ENCODE measurements around the gene NOS1AP.
"Not testable (repeated sequence)": the region's sequence is repeated elsewhere in the genome, so short reads cannot be mapped to it uniquely, and the experiment has no call there.

Gene NOS1AP

DNA sequence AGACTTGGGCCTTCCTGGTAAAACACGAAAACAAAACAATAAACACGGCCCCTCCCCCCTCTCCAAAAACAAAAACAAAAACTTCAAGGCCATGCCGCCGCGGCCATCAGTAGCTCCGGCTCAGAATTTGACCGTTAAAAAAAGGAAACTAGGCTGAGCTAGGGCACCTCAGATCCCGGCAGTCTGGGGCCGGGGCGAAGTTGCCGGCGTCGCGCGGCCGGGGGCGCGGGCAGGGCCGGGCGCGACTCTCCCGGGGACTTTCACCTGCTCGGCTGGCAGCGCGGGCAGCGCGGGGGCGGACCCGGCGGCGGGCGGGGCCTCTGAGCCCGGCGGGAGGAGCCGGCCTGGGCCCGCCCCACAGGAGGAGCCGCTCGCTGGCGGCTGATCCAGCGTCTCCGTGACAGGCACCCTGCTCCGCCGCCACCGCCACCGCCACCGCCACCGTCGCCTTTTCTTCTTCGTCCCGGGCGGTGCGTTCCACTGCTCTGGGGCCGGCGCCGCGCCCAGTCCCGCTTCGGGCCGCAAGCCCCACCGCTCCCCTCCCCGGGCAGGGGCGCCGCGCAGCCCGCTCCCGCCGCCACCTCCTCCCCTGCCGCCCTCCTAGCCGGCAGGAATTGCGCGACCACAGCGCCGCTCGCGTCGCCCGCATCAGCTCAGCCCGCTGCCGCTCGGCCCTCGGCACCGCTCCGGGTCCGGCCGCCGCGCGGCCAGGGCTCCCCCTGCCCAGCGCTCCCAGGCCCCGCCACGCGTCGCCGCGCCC lies at the start of gene NOS1AP:
Gene NOS1AP (plus strand): TSS at position 358 of the 760 bp plus-strand sequence. CDS start 487 bp downstream, outside the sequence.
- DNase-seq = peak; percentile 61 to 63

DNA sequence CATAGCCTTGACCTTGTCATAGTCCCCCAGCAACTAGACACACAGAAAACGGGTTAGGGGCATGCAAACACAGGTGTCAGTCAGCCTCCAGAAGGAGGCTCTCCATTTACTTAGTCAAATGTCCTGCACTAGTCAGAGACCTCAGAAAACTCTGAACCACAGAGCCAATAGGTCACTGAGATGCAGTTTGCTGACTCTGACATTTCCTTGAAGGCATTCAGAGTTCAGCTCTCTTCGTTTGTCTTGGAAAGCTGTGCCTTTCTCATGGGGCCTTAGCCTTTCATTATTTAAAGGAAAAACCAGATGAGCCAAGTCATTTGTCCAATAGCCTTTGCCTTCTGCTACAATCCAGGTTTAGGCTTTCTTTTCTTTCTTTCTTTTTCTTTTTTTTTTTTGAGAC lies 49.3 kb upstream of the NOS1AP start:
- DNase-seq = no peak

DNA sequence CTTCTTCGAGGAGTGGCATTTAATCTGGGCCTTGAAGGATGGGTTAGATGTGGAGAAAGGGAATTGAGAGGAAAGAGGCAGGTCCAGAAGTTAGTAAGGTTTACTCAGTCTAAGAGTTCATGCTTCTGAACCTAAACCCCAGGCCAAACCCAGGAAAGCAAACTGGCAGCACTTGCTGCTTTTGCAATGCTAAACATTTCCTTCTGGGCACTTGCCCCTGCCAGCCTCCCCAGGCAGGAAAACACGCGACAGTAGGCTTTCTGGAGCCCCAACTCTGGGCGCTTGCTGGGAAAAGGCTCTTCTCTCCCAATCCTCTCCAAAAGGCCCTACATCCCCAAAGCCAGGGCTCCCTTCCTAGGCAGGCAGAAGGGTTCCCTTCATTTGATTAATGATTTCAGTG lies 48.4 kb upstream of the NOS1AP start:
- no peak for DNase-seq

DNA sequence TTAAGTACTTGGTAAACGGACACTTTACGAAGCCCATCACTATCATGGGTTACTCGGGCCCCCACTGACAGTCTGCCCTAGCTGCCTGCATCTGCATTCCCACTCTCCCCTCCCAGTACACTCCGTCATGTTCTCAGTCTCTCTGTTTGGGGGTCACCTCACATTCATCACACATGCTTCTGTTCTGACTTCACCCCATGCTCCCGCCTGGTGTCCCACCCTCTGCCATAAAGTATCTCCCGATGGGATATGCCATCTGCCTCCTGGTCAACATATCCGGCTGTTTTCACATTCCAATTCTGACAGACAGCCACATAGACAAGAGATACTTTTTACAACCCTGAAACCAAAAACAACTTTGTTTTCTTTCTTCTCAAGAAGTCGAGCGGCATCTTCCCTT lies 46.9 kb upstream of the NOS1AP start:
- no peak for DNase-seq

- DNase-seq = no peak
These were observed 46.3 kb upstream of the NOS1AP start for GRCh38 chr1:162023181-162023546.

- peak; percentile 38 to 56 for DNase-seq
These were observed 45.7 kb upstream of the NOS1AP start, which contains the start of gene OLFML2B for GRCh38 chr1:162023547-162024501. OLFML2B (minus strand) TSS chr1:162023869; CDS start chr1:162023430, 439 bp downstream.

GRCh38 chr1:162025541-162025940 lies 44.0 kb upstream of the NOS1AP start:
- no peak for DNase-seq

DNA sequence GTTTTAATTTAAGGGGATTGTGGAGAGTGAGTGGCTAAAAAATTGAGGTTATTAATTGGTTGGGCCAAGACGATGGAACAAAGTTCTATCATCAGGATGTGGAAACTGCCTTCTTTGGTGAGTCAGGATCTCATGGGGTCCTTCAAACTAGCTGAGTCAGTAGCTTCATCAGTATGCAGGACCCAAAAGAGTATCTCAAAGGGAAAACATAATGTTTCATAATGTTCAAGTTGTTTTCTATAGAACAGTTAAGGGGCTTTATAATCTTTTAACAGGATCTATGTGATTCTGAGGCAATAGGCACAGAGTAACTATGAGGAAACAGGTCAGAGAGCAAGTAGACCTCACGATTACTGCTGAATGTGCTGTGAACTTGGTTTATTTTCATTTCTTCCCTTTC lies 42.6 kb upstream of the NOS1AP start:
- no peak for DNase-seq

- DNase-seq = no peak
These were observed 40.8 kb upstream of the NOS1AP start for GRCh38 chr1:162028726-162029125.

GRCh38 chr1:162029157-162029556 lies 40.3 kb upstream of the NOS1AP start:
- DNase-seq = no peak

- DNase-seq = no peak
These were observed 38.7 kb upstream of the NOS1AP start for GRCh38 chr1:162030759-162031280.

DNA sequence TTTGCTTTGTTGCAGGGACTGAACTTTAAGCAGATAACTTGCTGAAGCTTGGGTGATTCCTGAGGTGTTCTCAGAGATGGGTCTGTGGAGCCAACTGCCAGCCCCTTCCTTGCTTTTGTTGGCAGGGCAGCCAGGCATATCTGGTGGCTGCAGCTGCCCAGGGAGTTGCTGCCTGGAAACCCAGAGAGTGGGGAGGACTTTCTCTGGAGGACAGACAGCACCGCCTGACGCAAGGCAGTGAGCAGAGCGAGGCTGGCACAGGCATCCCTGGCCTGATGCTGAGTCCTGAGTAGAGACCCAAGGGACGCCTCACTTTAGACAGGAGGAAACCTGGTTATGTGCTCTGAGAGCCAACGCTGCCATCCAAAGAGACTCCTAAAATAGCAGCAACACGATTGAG lies 36.1 kb upstream of the NOS1AP start:
- no peak for DNase-seq

DNA sequence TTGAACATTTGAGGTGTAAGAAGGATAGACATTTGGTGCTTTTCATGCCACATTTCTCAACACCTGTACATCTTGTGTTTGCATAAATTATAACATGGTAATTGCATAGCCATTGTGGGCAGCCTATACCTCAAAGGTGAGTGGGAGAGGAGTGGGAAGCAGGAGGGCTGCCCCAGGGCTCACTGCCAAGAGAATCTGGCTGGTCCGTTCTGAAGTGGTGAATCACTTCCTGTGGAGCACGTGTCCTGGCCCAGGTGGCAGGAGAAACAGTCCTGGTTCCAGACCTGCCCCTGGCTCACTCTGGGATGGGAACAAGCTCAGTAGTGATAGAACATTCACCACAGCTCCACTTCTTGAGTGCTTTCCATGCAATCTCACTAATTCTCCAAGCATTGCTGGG lies 34.2 kb upstream of the NOS1AP start:
- DNase-seq = no peak

DNA sequence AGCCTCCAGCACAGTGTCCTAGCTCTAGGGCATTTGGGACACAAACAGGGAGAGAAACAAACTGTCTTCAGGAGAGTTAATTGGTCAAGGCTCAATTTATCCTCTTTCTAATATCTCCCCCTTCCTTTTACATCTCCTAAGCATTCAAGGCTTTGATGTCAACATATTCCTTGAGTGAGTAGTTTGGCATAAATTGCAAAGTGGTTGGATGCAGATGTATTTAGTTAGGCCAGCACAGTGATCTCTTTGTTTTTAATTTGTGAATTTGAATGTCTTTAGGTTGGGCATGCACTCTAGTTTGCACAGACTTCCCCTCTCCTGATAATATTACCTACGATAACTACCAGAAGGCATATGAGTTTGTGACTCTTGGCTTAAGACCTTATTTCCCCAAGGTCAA lies 33.3 kb upstream of the NOS1AP start:
- no peak for DNase-seq

DNA sequence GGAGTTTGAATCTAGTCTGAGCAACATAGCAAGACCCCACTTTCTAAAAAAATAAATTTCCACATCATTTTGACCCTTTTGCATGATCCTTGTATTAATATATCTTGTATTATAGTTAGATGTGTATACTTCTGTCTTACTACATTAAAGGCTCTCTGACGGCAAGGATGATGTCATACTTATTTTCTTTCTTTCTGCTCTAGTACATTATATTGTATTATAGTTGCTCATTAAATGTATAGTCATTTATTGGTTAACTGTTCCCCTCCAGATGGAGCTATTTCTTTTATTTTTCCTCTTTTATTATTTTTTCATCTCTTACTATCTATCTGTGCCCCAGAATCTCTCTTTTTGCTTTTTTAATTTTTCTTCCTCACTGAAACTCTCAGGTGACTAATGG lies 30.9 kb upstream of the NOS1AP start:
- DNase-seq = no peak

DNA sequence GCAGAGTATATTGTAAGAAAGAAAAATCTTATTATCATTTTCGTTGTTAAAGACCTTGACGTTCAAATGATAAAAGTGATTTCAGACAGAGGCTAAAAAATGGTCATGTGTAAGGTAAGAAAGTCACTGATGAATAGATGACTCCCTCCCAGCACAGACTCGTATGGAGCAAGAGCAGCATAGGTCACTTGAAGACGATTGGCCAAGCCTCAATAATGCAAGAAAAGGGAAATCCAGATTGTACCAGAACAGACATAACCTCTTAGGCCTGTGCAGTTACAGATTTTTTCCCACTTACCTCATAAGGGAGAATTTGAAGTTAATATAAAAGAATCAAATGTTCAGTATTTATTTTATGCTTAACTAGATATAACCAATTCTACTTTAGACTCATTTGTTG lies 29.5 kb upstream of the NOS1AP start:
- DNase-seq = no peak

DNA sequence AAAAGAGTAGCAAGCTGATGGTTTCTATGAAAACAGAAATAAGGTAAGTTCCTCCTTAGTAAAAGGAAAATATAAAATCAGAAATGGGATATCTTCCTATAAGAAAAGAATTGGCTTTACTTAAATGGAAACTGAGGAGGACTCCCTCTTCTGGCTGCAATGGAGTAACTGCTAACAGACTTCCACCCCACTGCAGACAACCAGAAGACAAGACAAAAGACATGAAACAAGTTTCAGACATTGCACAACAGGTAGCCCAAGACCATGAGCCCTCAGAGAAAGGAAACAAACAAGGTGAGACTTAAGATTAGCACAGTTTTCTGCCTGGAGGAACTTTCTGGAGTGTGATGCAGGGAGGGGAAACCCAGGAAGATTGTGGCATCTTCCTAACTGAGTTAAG lies 28.8 kb upstream of the NOS1AP start:
- DNase-seq = peak; percentile 40 to 46

DNA sequence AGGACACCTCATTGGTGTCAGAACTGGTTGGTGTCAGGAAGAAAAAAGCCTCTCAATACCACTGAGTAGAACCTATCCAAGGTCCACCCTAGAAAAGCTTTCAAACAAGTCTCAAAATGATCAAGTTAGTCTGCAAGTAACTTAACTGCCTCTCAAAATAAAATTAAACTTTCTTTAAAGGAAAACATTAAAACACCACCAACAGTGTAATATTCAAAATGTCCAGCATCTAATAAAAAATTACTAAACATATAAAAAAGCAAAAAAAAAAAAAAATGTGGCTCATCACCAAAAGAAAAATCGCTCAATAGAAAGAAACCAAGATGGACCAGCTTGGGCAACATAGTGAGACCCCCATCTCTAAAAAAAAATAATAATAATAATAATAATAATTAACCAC lies 27.1 kb upstream of the NOS1AP start:
- no peak for DNase-seq

GRCh38 chr1:162046921-162047320 lies 22.6 kb upstream of the NOS1AP start:
- no peak for DNase-seq

GRCh38 chr1:162053949-162054348 lies 15.5 kb upstream of the NOS1AP start:
- DNase-seq = not testable (repeated sequence)

DNA sequence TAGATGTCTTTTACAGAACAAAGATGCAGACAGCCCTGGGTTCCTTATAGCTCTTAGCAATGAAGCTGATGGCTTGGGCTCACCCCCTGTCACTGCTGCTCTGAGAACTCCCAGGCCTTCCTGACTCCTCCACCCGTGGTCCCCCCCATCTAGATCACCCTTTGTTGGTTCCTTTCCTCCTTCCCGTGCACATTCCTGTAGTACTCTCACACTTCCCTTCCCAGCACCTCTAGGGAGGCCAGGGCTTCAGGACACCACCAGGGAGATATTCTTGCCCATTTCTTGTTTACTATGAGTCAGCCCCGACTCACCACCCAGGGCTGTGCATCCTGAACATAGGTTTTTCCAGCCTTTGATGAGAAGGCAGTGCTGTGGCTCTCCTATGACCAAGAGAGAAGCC lies 14.4 kb upstream of the NOS1AP start:
- DNase-seq = no peak

DNA sequence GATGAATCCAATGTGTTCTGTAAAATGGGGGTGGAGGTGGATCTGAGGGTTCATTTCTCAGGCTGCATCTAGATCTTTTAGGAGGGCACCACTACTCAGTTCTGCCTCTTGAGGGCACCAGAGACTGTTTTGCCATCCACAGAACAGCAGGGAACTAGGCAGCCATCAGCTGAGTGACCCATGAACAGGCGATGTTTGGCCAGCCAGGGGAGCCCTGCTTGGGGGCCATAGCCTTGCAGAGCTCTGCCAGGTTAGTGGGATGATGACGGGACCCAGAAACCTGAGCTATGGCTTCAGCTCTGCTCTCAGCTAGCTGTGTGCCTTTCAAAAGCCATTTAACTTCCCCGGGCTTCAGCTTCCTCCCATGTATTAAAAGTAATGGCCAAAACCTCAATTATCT lies 13.4 kb upstream of the NOS1AP start:
- DNase-seq = peak; percentile 70 to 75

- DNase-seq = no peak
These were observed 12.9 kb upstream of the NOS1AP start for GRCh38 chr1:162056579-162056978.

DNA sequence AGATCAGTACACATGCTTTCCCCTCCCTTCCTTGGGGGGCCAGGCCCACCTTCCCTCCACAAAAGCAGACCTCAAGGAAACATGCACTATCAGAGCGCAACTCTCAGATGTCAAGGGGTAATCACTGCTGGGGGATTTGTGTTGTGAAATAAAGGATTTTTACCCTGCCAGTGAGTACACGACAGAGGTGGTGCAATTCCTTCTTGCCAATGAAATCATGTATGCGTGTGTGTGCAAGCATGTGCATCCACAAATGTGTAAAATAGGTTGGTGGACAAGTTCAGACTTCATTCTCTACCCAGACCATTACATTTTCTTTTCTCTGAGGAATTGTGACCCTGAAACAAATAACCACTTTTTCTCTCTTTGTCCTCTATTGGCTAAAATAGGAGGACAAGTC lies 9.8 kb upstream of the NOS1AP start:
- DNase-seq = no peak
